Measurements from ENCODE around the gene KCNMA1.

KCNMA1 gene

GRCh38 chr10:77332256-77332655, 305.4 kb downstream of the KCNMA1 start:
- no peak for DNase-seq (ENCODE audit: low read depth)

- DNase-seq (ENCODE audit: low read depth), result no peak
Measured at GRCh38 chr10:77328272-77328816, 309.3 kb downstream of the KCNMA1 start.

GRCh38 chr10:77325233-77325537, 312.4 kb downstream of the KCNMA1 start:
- no peak for DNase-seq (ENCODE audit: low read depth)

- no peak for DNase-seq (ENCODE audit: low read depth)
Measured at GRCh38 chr10:77321838-77322237, 315.8 kb downstream of the KCNMA1 start.

DNA sequence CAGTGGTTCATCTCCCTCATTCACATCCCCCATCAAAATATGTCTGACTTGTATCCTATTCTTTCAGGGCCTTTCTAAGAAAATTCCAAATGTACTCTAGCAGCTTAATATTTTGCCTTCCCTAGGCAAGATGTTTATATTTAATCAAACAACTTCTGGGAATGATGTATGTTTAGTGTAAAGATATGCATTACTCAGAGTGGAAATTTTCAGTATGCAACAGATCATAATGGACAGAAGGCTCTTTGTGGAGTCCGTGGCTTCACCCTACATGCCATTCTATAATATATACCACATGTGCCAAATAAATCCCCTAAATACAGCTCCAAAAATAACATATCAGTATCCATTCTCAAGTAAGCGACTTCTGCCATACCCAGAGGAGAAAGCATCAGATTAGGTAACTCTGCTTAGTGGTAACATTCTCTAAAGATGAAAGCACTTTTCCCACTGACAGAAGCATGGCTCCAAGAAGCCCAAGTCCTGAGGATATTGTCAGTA, 316.6 kb downstream of the KCNMA1 start:
- DNase-seq (ENCODE audit: low read depth), result no peak

- no peak for DNase-seq (ENCODE audit: low read depth)
Measured at GRCh38 chr10:77319557-77319956, 318.1 kb downstream of the KCNMA1 start.

GRCh38 chr10:77318739-77319138, 318.9 kb downstream of the KCNMA1 start:
- no peak for DNase-seq (ENCODE audit: low read depth)

GRCh38 chr10:77317221-77317620, 320.4 kb downstream of the KCNMA1 start:
- DNase-seq (ENCODE audit: low read depth), result no peak

DNA sequence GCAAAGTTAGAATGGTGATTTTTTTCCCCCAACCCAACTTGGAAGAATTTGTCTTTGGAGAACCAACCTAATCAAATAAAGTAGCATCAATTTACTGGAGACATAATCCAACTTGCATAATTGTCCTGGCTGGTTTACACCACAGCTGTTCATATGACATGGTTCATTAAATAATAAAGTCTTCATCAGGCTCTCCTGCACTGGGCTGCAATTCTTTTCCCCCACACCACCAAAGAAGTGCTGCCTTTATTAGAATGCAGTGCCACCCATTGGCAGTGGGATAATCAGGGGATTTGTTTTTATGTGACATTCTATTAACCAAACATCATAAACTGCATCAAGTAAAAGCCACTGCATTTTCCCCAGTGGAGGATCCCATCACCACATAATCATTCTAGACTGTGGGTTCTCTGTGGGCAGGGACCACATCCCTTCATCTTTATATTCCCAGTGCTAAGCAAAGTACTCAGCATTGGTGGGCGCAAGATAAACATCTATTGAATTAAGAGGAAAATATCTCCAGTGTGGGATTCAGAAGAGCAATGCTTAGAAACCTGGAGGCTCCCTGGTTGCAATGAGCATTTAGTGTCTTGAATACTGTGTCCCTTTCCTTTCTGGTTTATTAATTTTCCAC, 322.0 kb downstream of the KCNMA1 start:
- DNase-seq (ENCODE audit: low read depth), result no peak

DNA sequence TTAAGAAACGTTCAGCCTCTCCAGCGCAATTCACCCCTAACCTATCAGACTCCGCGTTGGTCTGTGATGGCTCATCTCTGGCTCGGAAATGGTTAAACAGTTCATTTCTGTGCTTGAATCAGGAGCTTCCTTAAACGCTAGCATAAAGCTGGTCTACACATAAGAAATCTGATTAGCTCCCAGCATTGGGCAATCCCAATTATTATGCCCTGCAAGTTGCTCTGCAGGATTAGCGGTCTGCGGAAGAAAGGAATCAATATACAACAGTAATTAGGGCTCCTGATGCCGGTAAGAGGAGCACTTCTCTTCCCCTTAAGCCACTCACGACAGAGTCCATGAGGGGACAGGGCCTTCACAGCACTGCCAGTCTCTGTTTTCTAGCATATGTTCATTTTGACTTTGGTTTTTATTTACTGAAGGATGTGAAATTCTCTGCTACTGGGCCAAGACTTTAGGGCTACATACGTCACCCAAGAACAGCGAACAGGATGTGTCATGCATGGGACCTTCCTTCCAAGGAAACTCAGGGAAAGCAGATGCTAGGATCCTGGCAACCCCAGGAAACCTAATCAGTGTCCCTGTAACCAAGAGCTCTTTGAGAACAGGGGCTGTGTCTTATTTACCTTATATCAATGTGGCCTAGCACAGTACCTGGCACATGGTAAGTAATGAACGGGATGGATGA, 324.4 kb downstream of the KCNMA1 start:
- no peak for DNase-seq (ENCODE audit: low read depth)

- no peak for DNase-seq (ENCODE audit: low read depth)
Measured at GRCh38 chr10:77311186-77311585, 326.4 kb downstream of the KCNMA1 start.

- no peak for DNase-seq (ENCODE audit: low read depth)
Measured at GRCh38 chr10:77310288-77310840, 327.2 kb downstream of the KCNMA1 start.

DNA sequence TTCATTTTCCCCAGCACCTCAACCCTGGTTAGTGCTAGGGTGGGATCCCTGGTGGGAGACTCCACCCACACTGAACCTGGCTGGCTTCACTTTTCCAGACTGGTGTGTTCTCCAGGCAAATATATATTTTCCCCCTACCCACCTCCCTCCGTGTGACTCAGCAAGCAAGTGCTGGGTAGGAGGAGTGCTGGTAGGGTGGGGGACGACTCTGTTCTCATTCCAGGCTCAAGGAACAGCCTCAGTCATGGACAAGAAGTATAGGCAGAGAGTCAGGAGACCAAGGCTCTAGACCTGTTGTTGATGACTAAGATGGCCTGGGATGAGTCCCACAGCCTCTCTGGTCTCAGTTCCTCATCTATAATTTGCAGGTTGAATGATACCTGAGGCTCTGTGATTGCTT, 328.1 kb downstream of the KCNMA1 start:
- DNase-seq (ENCODE audit: low read depth), result no peak

DNA sequence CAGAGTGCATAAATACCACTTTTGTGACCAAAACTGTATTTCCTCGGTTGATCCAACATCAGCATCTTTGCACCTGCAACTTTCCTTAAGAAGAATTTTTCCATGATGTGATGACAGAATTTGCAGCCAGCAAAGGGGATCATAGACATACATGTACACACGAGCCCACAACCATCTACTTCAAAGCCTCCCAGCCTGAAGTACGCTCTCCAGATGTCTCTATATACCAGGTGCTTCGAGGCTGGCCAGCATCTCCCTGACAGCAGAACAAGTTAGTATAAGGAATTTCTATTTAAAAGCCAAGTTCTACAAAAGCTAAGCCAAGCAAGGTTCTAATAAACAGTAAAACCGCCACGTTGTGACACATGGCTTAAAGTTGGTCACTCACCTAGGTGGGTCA, 328.5 kb downstream of the KCNMA1 start:
- DNase-seq (ENCODE audit: low read depth), result no peak

DNA sequence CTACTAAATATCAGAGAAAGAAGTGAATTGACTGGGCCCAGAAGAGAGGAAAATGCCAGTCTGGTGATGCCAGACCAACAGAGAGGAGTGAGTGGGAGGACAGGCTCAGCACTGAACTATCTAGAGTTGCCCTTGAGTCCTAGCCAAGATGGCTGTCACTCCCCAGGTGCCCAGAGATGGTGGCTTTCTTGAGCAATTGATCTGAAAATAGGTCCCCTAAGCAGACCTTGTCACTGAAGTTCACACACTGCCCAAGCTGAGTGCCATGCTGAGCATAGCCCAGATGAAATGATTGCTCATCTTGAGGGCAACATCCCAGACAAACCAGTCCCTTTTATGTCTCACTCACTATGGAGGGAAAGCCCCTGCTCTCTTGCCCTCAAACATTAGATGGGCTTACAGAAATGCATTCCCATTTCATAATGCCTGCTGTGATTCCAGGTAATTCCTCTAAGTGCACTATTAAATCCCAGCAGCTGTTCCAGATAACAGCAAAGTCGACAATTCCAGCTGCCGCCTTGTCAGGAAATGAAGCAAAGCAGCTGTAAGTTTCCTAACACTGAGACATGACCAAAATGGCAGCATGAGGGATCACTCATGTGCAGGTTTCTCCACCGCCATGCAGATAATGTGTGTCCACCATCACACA, 329.4 kb downstream of the KCNMA1 start:
- no peak for DNase-seq (ENCODE audit: low read depth)

GRCh38 chr10:77306666-77307065, 330.9 kb downstream of the KCNMA1 start:
- DNase-seq (ENCODE audit: low read depth), result no peak

- no peak for DNase-seq (ENCODE audit: low read depth)
Measured at GRCh38 chr10:77305650-77306632, 331.7 kb downstream of the KCNMA1 start.

- DNase-seq (ENCODE audit: low read depth), result no peak
Measured at GRCh38 chr10:77304192-77304591, 333.4 kb downstream of the KCNMA1 start.

- DNase-seq (ENCODE audit: low read depth), result no peak
Measured at GRCh38 chr10:77301305-77301730, 336.3 kb downstream of the KCNMA1 start.

DNA sequence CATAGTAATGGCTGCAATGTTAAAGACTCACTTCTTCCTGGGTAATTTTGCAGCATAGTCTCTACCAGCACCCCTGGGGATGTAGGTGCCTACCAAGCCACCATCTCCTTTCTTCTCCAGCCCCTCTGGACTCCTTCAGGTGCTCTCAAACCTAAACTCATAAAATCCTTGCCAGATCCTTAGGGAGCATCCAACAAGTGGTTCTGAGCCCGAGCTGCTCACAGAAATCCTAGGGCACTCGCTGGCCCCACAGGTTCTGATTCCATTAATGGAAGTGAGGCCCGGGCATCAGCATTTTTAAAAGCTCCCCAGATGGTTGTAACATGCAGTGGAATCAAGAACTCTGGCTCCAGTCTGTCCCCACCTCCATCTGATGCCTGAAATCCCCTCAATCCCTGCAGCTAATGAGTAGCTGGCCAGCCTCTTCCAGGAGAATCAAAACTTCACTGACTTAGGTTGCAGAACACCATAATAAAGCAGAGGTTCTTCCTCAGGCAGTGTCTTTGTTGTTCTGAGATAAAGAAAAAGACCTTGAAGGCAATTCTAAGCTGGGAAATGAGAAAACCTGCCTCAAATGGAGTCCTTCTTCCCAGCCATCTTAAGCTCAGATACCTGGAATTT, 336.8 kb downstream of the KCNMA1 start:
- no peak for DNase-seq (ENCODE audit: low read depth)

- no peak for DNase-seq (ENCODE audit: low read depth)
Measured at GRCh38 chr10:77299320-77299719, 338.3 kb downstream of the KCNMA1 start.

Data from activated T-helper 9 cell treated with anti-CD3 and anti-CD28 coated beads, Interleukin-2, amount 50 U/mL, for 16 hours (primary cell).